B cell (primary cell): Measurements from ENCODE around the gene TBCD.

ENCODE experiments used
- EZH2 ChIP-seq: IDR thresholded peaks from 2 replicates; pipeline ENCODE4 v1.6.1; 2012; ENCODE audit warnings: borderline replicate concordance, low read depth, mild to moderate bottlenecking, moderate library complexity, low read length; ENCODE audit not compliant: insufficient read depth, poor library complexity, severe bottlenecking
- TF ChIP-seq, protein P1 (sequence below): fragments of 200-600 bp; IDR thresholded peaks from one replicate; pipeline ENCODE4 v1.8.0; 2022; ENCODE audit warnings: antibody characterized with exemption, mild to moderate bottlenecking

DNA sequence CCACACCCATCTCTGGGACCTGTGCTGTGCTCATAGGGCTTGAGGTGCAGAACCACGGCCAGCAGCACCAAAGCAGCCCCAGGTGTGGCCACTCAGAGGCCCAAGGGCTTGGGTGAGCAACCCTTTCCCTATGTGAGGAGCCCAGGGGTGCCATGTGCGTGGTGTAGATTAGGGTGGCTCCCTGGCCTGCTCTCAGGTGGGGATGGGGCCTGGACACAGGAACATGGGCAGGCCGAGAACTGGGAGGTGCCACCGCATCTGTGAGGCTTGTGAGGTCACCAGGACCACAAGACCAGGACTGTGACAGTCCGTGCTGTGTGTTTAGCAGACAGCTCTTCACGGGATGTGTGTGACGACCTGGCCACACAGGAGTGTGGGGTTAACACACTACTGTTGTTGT is 191.5 kb downstream of the TBCD start:
- TF ChIP-seq, protein P1, sequence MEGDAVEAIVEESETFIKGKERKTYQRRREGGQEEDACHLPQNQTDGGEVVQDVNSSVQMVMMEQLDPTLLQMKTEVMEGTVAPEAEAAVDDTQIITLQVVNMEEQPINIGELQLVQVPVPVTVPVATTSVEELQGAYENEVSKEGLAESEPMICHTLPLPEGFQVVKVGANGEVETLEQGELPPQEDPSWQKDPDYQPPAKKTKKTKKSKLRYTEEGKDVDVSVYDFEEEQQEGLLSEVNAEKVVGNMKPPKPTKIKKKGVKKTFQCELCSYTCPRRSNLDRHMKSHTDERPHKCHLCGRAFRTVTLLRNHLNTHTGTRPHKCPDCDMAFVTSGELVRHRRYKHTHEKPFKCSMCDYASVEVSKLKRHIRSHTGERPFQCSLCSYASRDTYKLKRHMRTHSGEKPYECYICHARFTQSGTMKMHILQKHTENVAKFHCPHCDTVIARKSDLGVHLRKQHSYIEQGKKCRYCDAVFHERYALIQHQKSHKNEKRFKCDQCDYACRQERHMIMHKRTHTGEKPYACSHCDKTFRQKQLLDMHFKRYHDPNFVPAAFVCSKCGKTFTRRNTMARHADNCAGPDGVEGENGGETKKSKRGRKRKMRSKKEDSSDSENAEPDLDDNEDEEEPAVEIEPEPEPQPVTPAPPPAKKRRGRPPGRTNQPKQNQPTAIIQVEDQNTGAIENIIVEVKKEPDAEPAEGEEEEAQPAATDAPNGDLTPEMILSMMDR: no peak
- no peak for TF ChIP-seq EZH2
